Right lobe of liver (tissue), 4 donors: ENCODE measurements around the gene GALNT2.

Source experiments
- CTCF ChIP-seq, 4 donors: fragments of 200-600 bp in 3 of 4; fragments of 450-650 bp in 1 of 4; IDR thresholded peaks; one replicate each; pipeline versions ENCODE4 v1.5.1 to v1.8.0; 2016 to 2022; ENCODE audit warnings: antibody characterized with exemption in 4 of 4, mild to moderate bottlenecking in 2 of 4
- POLR2A ChIP-seq: fragments of 450-650 bp; IDR thresholded peaks from one replicate; pipeline ENCODE4 v1.6.1; 2017; ENCODE audit warnings: antibody characterized with exemption, mild to moderate bottlenecking
- donor health status: DM: no; HTN: no; CAD: no.
- donor health status: DM: no; HTN: no; CAD: no.
- donor health status: DM: no; HTN: yes; CAD: no.

DNA sequence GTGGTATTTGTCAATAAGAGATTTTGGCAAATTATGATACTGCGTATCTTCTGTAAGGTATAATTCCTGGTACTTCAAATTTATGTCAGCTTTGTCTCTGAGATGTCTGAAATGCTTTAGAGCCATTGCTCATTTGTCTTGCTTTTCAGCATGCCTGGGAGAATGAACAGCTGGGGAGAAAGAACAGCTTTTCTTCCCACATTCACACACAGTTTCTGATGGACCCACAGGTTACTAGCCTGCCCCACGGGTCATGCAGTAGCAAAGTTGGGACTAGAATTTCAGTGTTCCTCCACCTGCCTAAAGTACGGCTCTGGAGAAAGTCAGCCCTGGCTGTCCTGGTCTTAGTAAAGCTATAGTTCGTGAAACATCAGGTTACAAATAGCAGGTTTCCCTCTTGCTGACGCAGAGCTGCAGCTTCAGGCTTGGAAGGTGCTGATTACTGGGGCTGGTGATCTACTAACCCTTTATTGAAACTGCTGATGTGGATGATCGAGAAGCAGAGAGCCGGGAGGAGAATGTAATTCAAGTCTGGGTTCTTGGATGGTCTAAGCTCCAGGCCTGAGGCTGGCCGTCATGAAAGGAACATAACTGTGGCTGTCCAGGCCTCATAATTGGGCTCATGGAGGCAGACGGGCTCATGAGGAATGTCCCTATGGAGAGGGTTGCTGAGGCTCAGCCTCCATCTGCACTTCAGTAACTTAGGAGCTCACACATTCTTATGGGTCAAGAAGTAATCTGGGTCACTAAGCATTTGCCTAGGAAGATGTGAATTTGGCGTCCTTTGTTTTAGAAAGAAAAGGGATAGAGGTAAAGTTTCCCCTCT, 12.4 kb downstream of the GALNT2 start:
- no peak for TF ChIP-seq POLR2A
- TF ChIP-seq CTCF (IDR thresholded peaks at IDR 0.05), result no peak
